Mucosa of descending colon (tissue), 3 donors: ENCODE measurements around the gene SLC27A5. TPM values are rescaled to one million over a fixed set of nuclear protein-coding genes. Genes with fewer than 3 reads are reported as not detected.

ENCODE experiments used
- ATAC-seq: fragments of 200-7000 bp; cut with Tn5 transposase; one replicate; pipeline ENCODE4 v1.9.1; 2020; ENCODE audit warnings: mild to moderate bottlenecking, moderate library complexity
- DNase-seq, 3 donors: peaks; one replicate each; pipeline ENCODE4 v3.0.0-alpha.2; 2020
- H3K36me3 ChIP-seq: fragments of 200-600 bp; one replicate; pipeline ENCODE4 v1.8.0; 2021; ENCODE audit warnings: low read depth, mild to moderate bottlenecking
- H3K4me1 ChIP-seq: fragments of 200-600 bp; one replicate; pipeline ENCODE4 v1.8.0; 2021; ENCODE audit warnings: low read depth, mild to moderate bottlenecking
- H3K4me3 ChIP-seq: fragments of 200-600 bp; one replicate; pipeline ENCODE4 v1.8.0; 2021; ENCODE audit warnings: mild to moderate bottlenecking
- H3K9me3 ChIP-seq: fragments of 200-600 bp; one replicate; pipeline ENCODE4 v1.8.0; 2021; ENCODE audit warnings: mild to moderate bottlenecking
- intact Hi-C, 2 donors: fragments of 100-400 bp; cut with DNase I in 1 of 2; cut with micrococcal nuclease in 1 of 2; formaldehyde crosslinking; loops; one replicate each; pipeline versions ENCODE4 v1.11.0 to v1.11.1; 2022; cut with DNase I, micrococcal nuclease
- long read RNA-seq, 2 donors: library from polyadenylated mRNA; unstranded; transcript quantifications; one replicate each; pipeline ENCODE4 v2.0.0, GENCODE V29; 2019 to 2021
- total RNA-seq, 3 donors: library from RNA; stranded (reverse); fragmentation: NEBNext Ultra II Directional in 2 of 3; extraction: Animal tissue kit (Norgen Biotek cat#: 25700) in 2 of 3; gene quantifications; one replicate each; pipeline versions ENCODE4 v1.2.1 to v1.2.4, GENCODE V29; 2021 to 2023
- TF ChIP-seq, protein P1 (sequence below): fragments of 200-600 bp; IDR thresholded peaks from one replicate; pipeline ENCODE4 v1.8.0; 2022; ENCODE audit warnings: antibody characterized with exemption, mild to moderate bottlenecking
- donor health status: DM: no; HTN: no; CAD: no; lungs with moderate emphysema.
- donor health status: DM: no; HTN: no; CAD: no.
- donor health status: DM: no; HTN: yes; CAD: no.

SLC27A5 gene, protein sequence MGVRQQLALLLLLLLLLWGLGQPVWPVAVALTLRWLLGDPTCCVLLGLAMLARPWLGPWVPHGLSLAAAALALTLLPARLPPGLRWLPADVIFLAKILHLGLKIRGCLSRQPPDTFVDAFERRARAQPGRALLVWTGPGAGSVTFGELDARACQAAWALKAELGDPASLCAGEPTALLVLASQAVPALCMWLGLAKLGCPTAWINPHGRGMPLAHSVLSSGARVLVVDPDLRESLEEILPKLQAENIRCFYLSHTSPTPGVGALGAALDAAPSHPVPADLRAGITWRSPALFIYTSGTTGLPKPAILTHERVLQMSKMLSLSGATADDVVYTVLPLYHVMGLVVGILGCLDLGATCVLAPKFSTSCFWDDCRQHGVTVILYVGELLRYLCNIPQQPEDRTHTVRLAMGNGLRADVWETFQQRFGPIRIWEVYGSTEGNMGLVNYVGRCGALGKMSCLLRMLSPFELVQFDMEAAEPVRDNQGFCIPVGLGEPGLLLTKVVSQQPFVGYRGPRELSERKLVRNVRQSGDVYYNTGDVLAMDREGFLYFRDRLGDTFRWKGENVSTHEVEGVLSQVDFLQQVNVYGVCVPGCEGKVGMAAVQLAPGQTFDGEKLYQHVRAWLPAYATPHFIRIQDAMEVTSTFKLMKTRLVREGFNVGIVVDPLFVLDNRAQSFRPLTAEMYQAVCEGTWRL
- 1 to 10 TPM; 1.6 to 7.1 (median 3.9) TPM for total RNA-seq
- long read RNA-seq, donor 1, partial matches to known transcripts = 0 of 6 reads
- long read RNA-seq, donor 1, other reads (novel, unspliced or antisense) = 2 of 6 reads
- long read RNA-seq, donor 2, partial matches to known transcripts = 0 of 2 reads
- long read RNA-seq, donor 2, other reads (novel, unspliced or antisense) = 0 of 2 reads

DNA sequence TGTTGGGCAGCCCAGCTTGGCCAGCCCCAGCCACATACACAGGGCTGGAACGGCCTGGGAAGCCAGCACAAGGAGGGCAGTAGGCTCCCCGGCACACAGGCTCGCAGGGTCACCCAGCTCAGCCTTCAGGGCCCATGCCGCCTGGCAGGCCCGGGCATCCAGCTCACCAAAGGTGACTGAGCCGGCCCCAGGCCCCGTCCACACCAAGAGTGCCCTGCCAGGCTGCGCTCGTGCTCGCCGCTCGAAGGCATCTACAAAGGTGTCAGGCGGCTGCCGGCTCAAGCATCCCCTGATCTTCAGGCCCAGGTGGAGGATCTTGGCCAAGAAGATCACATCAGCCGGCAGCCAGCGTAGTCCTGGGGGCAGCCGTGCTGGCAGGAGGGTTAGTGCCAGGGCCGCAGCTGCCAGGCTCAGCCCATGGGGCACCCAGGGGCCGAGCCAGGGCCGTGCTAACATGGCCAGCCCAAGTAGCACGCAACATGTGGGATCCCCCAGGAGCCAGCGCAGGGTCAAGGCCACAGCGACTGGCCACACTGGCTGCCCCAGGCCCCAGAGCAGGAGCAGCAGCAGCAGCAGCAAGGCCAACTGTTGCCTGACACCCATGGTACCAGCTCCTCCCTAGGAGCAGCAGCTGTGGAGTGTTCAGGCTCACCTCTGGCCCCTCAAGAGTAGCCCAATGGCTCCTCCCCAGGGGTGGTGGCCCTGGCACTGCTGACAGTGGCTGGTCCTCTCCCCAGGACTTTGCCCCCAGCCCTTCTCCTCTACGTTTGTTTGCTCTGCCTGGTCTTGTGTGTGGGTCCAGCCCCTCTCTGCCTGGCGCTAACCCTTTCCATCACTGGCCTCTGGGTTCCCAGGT, at the start of gene SLC27A5:
Gene SLC27A5, minus strand, starts transcription at position 640 of the 856 bp plus-strand sequence. Its CDS starts 37 bp downstream, at position 603.
- DNase-seq (peak in 2 of 3 donors; percentile 58 to 62), ATAC-seq (peak; percentile 34)
- intact Hi-C loops = no loop called here
- H3K4me3 ChIP-seq = no peak within 1 kb of the TSS
- H3K36me3 ChIP-seq = no peaks in the 10 kb centered on the region
- H3K9me3 ChIP-seq = peaks cover 10% of the 10 kb centered on the region
- TF ChIP-seq, protein P1, sequence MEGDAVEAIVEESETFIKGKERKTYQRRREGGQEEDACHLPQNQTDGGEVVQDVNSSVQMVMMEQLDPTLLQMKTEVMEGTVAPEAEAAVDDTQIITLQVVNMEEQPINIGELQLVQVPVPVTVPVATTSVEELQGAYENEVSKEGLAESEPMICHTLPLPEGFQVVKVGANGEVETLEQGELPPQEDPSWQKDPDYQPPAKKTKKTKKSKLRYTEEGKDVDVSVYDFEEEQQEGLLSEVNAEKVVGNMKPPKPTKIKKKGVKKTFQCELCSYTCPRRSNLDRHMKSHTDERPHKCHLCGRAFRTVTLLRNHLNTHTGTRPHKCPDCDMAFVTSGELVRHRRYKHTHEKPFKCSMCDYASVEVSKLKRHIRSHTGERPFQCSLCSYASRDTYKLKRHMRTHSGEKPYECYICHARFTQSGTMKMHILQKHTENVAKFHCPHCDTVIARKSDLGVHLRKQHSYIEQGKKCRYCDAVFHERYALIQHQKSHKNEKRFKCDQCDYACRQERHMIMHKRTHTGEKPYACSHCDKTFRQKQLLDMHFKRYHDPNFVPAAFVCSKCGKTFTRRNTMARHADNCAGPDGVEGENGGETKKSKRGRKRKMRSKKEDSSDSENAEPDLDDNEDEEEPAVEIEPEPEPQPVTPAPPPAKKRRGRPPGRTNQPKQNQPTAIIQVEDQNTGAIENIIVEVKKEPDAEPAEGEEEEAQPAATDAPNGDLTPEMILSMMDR = no peak
- H3K4me1 ChIP-seq = peaks cover 24% of the 10 kb centered on the region

DNA sequence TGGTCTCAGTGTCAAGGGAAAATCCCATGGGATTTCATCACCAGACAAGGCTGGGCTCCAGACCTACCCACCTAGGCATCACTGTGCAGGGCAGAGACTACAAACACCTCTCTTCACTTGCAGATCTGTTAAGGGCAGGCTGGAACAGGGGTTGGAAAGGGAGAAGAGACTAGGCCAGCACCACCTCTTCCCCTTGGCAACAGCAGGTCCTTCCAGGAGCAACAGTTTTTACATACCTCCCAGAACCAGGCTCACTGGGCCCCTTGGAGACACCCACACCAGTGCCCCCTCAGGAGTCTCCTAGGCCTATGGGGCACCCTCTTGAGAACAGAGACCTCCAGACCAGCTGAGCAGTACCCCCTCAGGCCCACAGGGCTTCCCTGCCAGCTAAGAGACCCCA, 49.1 kb upstream of the SLC27A5 start:
- TF ChIP-seq, protein P1 = no peak
- H3K9me3 ChIP-seq = no peaks in the 10 kb centered on the region
- intact Hi-C loops = no loop called here
- H3K36me3 ChIP-seq = peaks cover 3% of the 10 kb centered on the region
- peak in 1 of 3 donors; percentile 34 for DNase-seq
- ATAC-seq = no peak
- peaks cover 37% of the 10 kb centered on the region for H3K4me1 ChIP-seq
- H3K4me3 ChIP-seq = no peak overlapping the region

DNA sequence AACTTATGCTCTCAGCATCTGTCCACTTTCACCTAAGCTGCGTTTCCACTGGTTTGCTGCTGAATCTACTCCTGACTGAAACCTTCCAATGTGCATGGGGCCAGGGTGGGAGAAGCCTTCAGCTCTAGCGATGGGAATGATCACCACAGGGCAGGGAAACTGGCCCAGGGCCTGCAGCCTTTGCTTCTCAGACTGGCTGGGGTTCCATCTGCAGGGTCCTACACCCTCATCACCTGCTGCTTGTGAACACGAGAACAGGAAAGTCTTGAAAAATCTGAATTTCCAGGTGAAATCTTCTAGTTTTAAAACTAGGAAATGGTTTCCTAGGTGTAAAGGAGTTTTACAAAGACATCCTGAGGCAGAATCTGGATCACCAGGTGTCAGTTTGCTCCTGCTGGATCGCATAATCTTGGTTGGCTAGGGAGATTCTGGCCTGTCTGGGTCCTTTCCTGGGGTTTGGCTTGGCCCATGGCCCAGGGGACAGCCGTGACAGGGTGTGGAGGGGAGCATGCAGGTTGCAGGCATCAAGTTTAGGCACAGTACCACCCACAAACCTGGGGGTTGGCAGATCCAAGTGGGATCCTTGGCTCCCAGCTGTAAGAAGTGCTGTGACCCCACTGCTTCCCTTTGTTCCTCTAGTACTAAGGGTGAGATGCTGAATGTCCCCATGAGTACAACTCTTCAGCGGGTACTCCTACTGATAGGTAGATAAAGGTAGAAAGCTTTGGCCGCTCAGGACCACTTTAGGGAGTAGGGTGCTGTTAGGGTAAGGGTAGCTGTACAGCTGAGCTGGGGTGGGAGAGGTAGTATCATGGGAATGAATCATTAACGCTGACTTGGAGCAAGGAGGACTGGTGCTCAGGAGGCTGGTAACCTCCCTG, 48.5 kb upstream of the SLC27A5 start:
- Histone ChIP-seq H3K4me3 (no peak overlapping the region), H3K9me3 (no peaks in the 10 kb centered on the region), H3K4me1 (peaks cover 42% of the 10 kb centered on the region), H3K36me3 (peaks cover 3% of the 10 kb centered on the region)
- intact Hi-C loops = no loop called here
- ATAC-seq (no peak), DNase-seq (peak in 1 of 3 donors; percentile 53)
- TF ChIP-seq, protein P1 = no peak

DNA sequence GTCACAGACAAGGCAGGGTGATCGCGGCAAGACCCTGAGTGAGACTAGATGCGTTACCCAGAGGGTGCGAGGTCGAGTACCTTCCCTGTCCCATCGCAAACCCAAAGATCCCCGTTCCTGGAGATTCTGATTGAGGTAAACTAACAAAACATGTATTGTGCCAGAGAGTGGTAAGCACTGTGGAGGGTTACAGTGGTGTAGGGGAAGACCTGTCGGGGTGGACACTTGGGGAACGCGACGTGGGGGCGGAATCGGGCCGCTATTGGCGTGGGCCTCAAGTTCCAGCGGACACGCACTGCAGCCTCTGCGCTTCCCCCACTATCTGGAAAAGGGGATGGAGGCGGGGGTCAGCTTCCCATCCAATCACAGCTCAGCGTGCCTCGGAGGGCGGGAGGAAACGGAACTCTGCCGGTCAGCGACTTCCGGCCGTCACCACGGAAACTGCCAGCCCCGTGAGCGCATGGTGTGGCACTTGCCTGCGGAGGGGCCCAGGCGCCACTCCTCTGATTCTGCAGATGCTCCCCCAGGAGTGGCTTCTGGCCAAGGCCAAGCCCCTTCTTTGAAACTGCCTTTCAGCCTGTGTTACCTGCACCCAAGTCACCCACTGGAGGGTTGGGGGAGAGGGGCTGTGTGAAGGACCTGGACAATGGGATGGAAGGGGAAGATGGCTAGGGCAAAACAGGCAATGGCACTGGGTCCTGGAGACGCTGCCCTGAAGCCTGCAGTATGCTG, 47.6 kb upstream of the SLC27A5 start:
- intact Hi-C loops = no loop called here
- TF ChIP-seq, protein P1 = no peak
- peak; percentile 62 for ATAC-seq
- peak; percentile 89 to 95 (median 91) for DNase-seq
- peaks cover 8% of the 10 kb centered on the region for H3K36me3 ChIP-seq
- no peaks in the 10 kb centered on the region for H3K9me3 ChIP-seq
- peak overlapping the region; percentile 57 for H3K4me3 ChIP-seq
- H3K4me1 ChIP-seq = peaks cover 43% of the 10 kb centered on the region
